Activated CD8-positive, alpha-beta memory T cell treated with anti-CD3 and anti-CD28 coated beads for 36 hours (primary cell): ENCODE data around the gene APCDD1L. TPM values are rescaled to one million over a fixed set of nuclear protein-coding genes. Genes with fewer than 3 reads are reported as not detected.
"Not testable (repeated sequence)": the region's sequence is repeated elsewhere in the genome, so short reads cannot be mapped to it uniquely, and the experiment has no call there.

Experiments used
- CTCF ChIA-PET: fragments of 350-600 bp; sonication (Branson Sonifier 250); formaldehyde crosslinking; loops from one replicate; lab custom pipeline; 2021; ENCODE audit warnings: antibody characterized with exemption; lab: Charles Lee
- POLR2A ChIA-PET: fragments of 350-600 bp; sonication (Branson Sonifier 250); formaldehyde crosslinking; loops from one replicate; lab custom pipeline; 2021; ENCODE audit warnings: antibody characterized with exemption; lab: Charles Lee
- total RNA-seq, 2 experiments: library from RNA; stranded (reverse); gene quantifications; one replicate each; pipeline ENCODE4 v1.2.3, GENCODE V29; 2021

The APCDD1L gene
- total RNA-seq, 2 experiments from 2014 or later = not detected

DNA sequence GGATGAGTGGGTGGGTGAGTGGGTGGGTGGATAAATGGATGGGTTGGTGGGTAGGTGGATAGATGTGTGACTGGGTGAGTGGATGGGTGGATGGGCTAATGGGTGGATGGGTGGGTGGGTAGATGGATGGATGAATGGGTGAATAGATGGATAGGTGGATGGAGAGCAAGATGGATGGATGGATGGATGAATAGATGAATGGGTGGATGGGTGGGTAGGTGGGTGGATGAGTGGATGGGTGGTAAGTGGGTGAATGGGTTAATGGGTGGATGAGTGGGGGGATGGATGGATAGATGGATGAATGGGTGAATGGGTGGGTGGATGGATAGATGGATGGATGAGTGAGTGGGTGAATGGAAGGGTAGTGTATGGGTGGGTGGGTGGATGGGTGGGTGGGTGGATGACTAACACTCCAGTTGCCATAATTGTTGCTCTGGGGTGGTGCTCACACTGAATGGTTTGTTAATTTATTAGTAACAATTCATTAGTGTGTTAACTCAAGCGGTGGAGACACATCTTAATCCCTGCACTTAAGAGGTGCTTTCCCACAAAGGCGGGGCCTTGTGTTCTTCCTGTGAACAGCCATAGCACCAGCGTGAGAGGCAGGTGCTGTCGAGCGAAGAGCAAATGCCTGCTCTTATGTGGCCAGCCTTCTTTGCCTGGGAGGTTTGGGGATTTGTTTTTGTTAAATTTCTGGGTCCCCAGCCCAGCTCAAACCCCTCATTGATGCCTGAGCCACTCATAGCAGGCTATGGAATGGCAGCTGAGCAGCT, 4.9 kb upstream of the APCDD1L start:
- ChIA-PET CTCF (no interaction called here), POLR2A (no interaction called here)

- ChIA-PET POLR2A (no interaction called here), CTCF (no interaction called here)
Measured at GRCh38 chr20:58518896-58519593, 3.8 kb upstream of the APCDD1L start.

- ChIA-PET POLR2A (no interaction called here), CTCF (no interaction called here)
Measured at GRCh38 chr20:58518387-58518786, 3.2 kb upstream of the APCDD1L start.

- CTCF ChIA-PET = no interaction called here
- POLR2A ChIA-PET = no interaction called here
Measured at GRCh38 chr20:58514321-58515232, 622 bp downstream of the APCDD1L start.

GRCh38 chr20:58513580-58514285, 1.5 kb downstream of the APCDD1L start:
- ChIA-PET POLR2A (no interaction called here), CTCF (no interaction called here)

- POLR2A ChIA-PET = no interaction called here
- CTCF ChIA-PET = no interaction called here
Measured at GRCh38 chr20:58512808-58513552, 2.2 kb downstream of the APCDD1L start.

DNA sequence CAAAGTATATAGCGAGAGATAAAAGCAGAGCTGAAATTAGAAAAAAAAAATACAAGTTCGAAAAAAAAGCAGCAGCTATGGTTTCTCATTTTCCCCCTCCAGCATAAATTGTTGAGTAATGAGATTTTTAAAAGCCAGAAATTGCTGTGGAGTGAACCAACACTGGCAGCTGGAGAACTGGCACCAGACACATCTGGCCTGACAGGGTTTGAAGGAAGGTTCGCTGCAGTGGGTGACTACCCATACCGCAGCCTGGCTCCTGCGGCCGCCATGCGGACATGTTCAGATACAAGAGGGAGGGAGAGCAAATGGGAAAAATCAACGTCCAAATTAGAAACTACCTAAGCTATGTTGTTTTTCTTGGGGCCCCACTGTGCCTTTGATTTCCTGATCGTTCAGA, 3.3 kb downstream of the APCDD1L start:
- ChIA-PET CTCF (interaction anchor here (1.2 kb wide), 1 partner anchor 8 kb away, joined by 3 read pairs; no protein-coding TSS in a partner anchor), POLR2A (no interaction called here)

- ChIA-PET POLR2A (no interaction called here), CTCF (interaction anchor here (1.2 kb wide), 1 partner anchor 8 kb away, joined by 3 read pairs; no protein-coding TSS in a partner anchor)
Measured at GRCh38 chr20:58511364-58511763, 3.8 kb downstream of the APCDD1L start.

DNA sequence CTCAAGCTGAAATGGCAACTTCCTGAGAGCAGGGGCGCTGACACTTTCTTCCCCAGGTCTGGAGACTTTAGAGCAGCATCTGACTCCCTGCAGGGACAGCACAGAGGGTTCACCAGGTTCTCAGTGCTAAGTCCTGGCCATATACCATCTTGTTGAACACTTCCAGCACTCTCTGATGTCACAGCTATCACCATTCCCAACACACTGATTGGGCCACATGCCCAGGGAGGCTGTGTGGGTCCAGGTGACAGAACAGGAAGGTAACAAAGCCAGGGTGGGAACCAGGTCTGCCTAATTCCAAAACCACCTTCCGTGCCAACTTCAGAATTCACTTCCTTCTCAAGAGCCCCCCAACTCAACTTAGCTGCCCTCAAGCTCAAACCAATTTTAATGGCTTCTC, 4.3 kb downstream of the APCDD1L start:
- ChIA-PET CTCF (interaction anchor here (1.2 kb wide), 1 partner anchor 7 kb away, joined by 3 read pairs; no protein-coding TSS in a partner anchor), POLR2A (no interaction called here)

DNA sequence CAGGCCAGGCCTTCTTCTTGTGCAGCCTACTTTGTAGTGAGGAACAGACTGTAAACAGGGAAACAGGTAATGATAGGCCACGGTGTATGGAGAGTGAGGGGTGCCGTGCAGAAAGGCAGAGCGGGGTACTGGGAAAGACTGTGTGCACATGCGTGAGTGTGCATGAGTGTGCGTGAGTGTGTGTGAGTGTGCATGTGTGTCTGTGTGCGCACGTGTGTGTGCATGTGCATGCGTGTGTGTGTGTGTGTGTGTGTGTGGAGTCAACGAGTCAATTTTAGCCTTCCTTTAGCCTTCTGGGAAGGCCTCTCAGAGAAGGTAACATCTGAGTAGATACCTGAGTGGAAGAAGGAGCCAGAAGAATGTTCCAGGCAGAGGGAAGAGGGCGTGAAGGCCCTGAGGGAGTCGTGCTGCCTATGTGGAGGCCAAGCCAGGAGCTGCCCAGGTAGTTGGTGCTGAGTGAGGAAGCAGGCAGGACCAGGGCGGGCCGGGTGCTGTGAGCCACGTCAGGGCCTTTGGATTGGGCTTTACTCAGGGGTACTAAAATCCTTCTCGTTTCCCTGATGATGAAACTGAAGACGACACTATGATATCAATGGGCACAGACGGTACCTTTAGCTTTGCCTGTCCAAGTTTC, 6.3 kb downstream of the APCDD1L start:
- POLR2A ChIA-PET = no interaction called here
- CTCF ChIA-PET = no interaction called here

DNA sequence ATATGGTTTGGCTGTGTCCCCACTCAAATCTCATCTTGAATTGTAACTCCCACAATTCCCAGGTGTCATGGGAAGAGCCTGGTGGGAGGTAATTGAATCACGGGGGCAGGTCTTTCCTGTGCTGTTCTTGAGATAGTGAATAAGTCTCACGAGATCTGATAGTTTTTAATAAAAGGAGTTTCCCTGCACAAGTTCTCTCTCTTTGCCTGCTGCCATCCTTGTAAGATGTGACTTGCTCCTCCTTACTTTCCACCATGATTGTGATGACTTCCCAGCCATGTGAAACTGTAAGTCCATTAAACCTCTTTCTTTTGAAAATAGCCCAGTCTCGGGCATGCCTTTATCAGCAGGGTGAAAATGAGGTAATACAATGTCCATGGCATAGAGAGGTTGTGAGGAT, 8.2 kb downstream of the APCDD1L start:
- POLR2A ChIA-PET, CTCF ChIA-PET: not testable (repeated sequence)

DNA sequence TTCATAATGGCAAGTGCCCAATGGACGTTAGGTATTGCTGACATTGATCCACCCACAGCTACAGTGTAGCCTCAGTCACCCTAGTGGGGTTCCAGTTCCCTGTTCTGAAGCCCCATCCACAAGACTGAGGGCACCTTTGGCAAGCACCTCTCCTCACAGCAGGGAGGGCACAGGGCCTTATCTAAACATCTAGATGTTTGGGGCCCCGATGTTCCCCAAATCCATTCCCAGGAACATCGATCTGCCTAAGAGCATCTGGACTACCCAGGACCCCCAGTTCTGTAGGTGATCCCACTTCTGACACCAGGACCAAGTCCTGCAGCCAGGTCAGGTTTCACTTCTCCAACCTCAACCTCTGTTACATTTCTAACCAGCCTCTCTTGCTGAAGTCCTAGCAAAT, 10.6 kb downstream of the APCDD1L start:
- ChIA-PET POLR2A (no interaction called here), CTCF (no interaction called here)

- CTCF ChIA-PET = interaction anchor here (0.9 kb wide), 1 partner anchor 8 kb away, joined by 3 read pairs; no protein-coding TSS in a partner anchor
- POLR2A ChIA-PET = no interaction called here
Measured at GRCh38 chr20:58503668-58504067, 11.5 kb downstream of the APCDD1L start.

- ChIA-PET CTCF (no interaction called here), POLR2A (no interaction called here)
Measured at GRCh38 chr20:58500256-58500655, 14.9 kb downstream of the APCDD1L start.

DNA sequence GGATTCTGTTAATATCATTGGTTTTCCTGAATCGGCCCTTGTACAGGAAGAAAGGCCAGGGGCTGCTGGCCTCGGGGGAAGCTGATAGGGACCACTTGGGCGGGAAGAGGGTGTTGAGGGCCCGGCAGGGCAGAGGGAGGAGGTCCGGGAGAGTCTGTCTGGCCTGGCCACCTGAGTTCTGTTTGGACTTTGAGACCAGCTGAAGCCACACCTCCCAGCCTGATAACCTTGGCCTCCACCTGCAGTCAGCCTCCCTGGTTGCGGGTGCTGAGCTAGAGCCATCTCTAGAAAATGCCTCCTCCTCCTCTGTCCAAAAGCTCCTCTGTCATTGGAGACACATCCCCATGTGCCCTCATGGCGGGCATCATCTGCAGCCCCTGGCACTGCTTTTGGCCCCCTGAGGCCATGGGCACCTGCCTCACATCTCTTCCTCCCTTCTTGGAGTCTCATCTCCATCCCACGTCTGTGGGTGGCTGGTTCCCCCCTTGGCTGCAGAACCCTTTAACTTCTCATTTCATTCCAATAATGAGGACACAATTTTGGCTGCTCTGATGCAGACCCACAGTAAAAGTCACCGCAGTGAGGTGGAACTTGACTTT, 16.6 kb downstream of the APCDD1L start:
- ChIA-PET CTCF (no interaction called here), POLR2A (interaction anchor here (0.6 kb wide), 1 partner anchor 19 kb away, joined by 9 read pairs; no protein-coding TSS in a partner anchor)

DNA sequence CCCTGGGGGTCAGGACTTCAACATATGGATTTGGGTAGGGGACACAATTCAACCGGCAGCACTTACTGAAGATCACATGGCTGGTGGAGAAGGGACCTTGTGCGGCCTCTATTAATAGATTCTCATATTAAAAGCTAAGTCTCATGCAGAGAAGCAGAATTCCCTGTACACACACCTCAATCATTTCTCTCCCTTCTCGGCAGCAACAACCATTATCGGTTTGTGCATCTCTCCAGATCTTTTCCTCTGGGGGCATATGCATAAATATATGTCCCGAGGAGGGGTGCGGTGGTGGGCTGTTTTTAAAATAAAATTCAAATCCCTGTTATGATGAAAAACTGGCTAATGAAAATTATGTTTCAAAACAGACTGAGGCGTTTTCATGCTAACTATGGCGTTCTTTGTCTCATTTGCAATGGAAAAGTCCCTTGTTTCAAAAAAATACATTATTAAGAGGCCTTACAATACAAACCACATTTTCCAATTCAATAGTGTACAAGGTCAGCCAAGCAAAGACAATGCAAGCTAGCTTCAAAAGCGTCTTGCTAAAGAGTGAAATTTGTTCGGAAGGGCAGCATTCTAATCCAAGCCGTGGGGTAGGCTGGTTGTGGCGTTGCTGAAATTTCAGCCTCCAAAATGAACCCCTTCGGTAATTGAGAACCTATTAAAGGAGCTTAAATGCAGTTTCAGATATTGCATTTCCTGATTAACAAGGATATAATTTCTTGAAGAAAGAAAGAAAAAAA, 17.3 kb downstream of the APCDD1L start:
- ChIA-PET POLR2A (interaction anchor here (0.6 kb wide), 1 partner anchor 18 kb away, joined by 9 read pairs; no protein-coding TSS in a partner anchor), CTCF (no interaction called here)
